WTC11 (cell line): Measurements from ENCODE around the gene C14orf132. TPM values are rescaled to one million over a fixed set of nuclear protein-coding genes. Genes with fewer than 3 reads are reported as not detected.

ENCODE experiments used
- ATAC-seq: fragments of 200-7000 bp; cut with Tn5 transposase; 2 replicates; pipeline ENCODE4 v1.10.0; 2021; ENCODE audit warnings: mild to moderate bottlenecking, moderate library complexity
- CTCF ChIA-PET: fragments of 300-600 bp; sonication (Branson Sonifier 250); formaldehyde crosslinking; loops from one replicate; lab custom pipeline; 2021; ENCODE audit warnings: antibody characterized with exemption; lab: Charles Lee
- POLR2A ChIA-PET: fragments of 350-600 bp; sonication (Branson Sonifier 250); formaldehyde crosslinking; loops from one replicate; lab custom pipeline; 2021; ENCODE audit warnings: antibody characterized with exemption; lab: Charles Lee
- DNase-seq: peaks from one replicate; pipeline ENCODE4 v3.0.0; 2021; ENCODE audit warnings: low spot score
- H3K27ac Mint-ChIP-seq: 2 replicates; pipeline ENCODE4 v1.8.0; 2021; ENCODE audit warnings: mixed read lengths
- H3K27me3 Mint-ChIP-seq: 2 replicates; pipeline ENCODE4 v1.8.0; 2021; ENCODE audit warnings: low read depth, mild to moderate bottlenecking, moderate library complexity, mixed read lengths
- H3K36me3 Mint-ChIP-seq: 2 replicates; pipeline ENCODE4 v1.8.0; 2021; ENCODE audit warnings: mixed read lengths
- H3K4me1 Mint-ChIP-seq: 2 replicates; pipeline ENCODE4 v1.8.0; 2022; ENCODE audit warnings: mixed read lengths
- H3K4me3 Mint-ChIP-seq: 2 replicates; pipeline ENCODE4 v1.8.0; 2021; ENCODE audit warnings: mild to moderate bottlenecking, moderate library complexity, mixed read lengths
- H3K9me3 Mint-ChIP-seq: 2 replicates; pipeline ENCODE4 v1.8.0; 2021; ENCODE audit warnings: mixed read lengths
- ATF1 ChIP-seq: sonication (generic); formaldehyde crosslinking; IDR thresholded peaks from 2 replicates; pipeline ENCODE4 v1.8.1; 2023; ENCODE audit warnings: mild to moderate bottlenecking, moderate library complexity, missing genetic modification reagents
- CBFB ChIP-seq: sonication (generic); formaldehyde crosslinking; IDR thresholded peaks from 2 replicates; pipeline ENCODE4 v1.8.1; 2022; ENCODE audit warnings: mild to moderate bottlenecking, low read depth, missing genetic modification reagents
- FOXJ3 ChIP-seq: sonication (generic); formaldehyde crosslinking; IDR thresholded peaks from 2 replicates; pipeline ENCODE4 v1.9.0; 2021; ENCODE audit warnings: missing genetic modification reagents, mild to moderate bottlenecking, borderline replicate concordance
- FOXP1 ChIP-seq: sonication (generic); formaldehyde crosslinking; IDR thresholded peaks from 2 replicates; pipeline ENCODE4 v1.8.0; 2022; ENCODE audit warnings: missing genetic modification reagents, mild to moderate bottlenecking, moderate library complexity, borderline replicate concordance
- HMGA2 ChIP-seq: fragments of 250-450 bp; sonication (Bioruptor Pico); IDR thresholded peaks from 2 replicates; pipeline ENCODE4 v1.4.0; 2021; ENCODE audit warnings: mild to moderate bottlenecking, moderate library complexity
- IRF2 ChIP-seq: sonication (generic); formaldehyde crosslinking; IDR thresholded peaks from 2 replicates; pipeline ENCODE4 v1.8.0; 2022; ENCODE audit warnings: low read depth, missing genetic modification reagents, borderline replicate concordance
- MYBL2 ChIP-seq: sonication (generic); formaldehyde crosslinking; IDR thresholded peaks from 2 replicates; pipeline ENCODE4 v1.8.1; 2023; ENCODE audit warnings: mild to moderate bottlenecking, moderate library complexity, missing genetic modification reagents
- NFATC4 ChIP-seq: fragments of 250-450 bp; sonication (Bioruptor Pico); IDR thresholded peaks from 2 replicates; pipeline ENCODE4 v1.9.0; 2021; ENCODE audit warnings: mild to moderate bottlenecking
- TEAD4 ChIP-seq: sonication (generic); formaldehyde crosslinking; IDR thresholded peaks from 2 replicates; pipeline ENCODE4 v1.8.0; 2022; ENCODE audit warnings: mild to moderate bottlenecking, missing genetic modification reagents
- ZNF423 ChIP-seq: fragments of 250-450 bp; sonication (Bioruptor Pico); IDR thresholded peaks from 2 replicates; pipeline ENCODE4 v2.1.2; 2022; ENCODE audit warnings: mild to moderate bottlenecking, moderate library complexity
- total RNA-seq: library from RNA; stranded (reverse); gene quantifications from 3 replicates; pipeline ENCODE4 v1.2.3, GENCODE V29; 2021
- TF ChIP-seq, protein P1 (sequence below): sonication (generic); formaldehyde crosslinking; IDR thresholded peaks from 2 replicates; pipeline ENCODE4 v1.8.1; 2022; ENCODE audit warnings: low read depth, mild to moderate bottlenecking, moderate library complexity, missing genetic modification reagents, borderline replicate concordance
- TF ChIP-seq, protein P2 (sequence below): sonication (generic); formaldehyde crosslinking; IDR thresholded peaks from 2 replicates; pipeline ENCODE4 v1.8.0; 2022; ENCODE audit warnings: mild to moderate bottlenecking, missing genetic modification reagents
- TF ChIP-seq, protein P3 (sequence below): fragments of 200-600 bp; IDR thresholded peaks from 2 replicates; pipeline ENCODE4 v1.8.0; 2022; ENCODE audit warnings: antibody characterized with exemption
- TF ChIP-seq, protein P4 (sequence below): sonication (generic); formaldehyde crosslinking; IDR thresholded peaks from 2 replicates; pipeline ENCODE4 v1.8.1; 2023; ENCODE audit warnings: mild to moderate bottlenecking, missing genetic modification reagents, moderate library complexity
- TF ChIP-seq, protein P5 (sequence below): fragments of 250-450 bp; sonication (Bioruptor Pico); IDR thresholded peaks from 2 replicates; pipeline ENCODE4 v1.9.0; 2021; ENCODE audit warnings: mild to moderate bottlenecking
- TF ChIP-seq, protein P6 (sequence below): sonication (generic); formaldehyde crosslinking; conservative IDR thresholded peaks from 2 replicates; pipeline ENCODE4 v1.8.1; 2023; ENCODE audit warnings: mild to moderate bottlenecking, low read depth, missing genetic modification reagents, moderate library complexity
- TF ChIP-seq, protein P7 (sequence below): sonication (generic); formaldehyde crosslinking; conservative IDR thresholded peaks from 2 replicates; pipeline ENCODE4 v1.8.1; 2022; ENCODE audit warnings: mild to moderate bottlenecking, missing genetic modification reagents

Gene C14orf132
- total RNA-seq, 1 experiment from 2014 or later = 14.1 TPM

DNA sequence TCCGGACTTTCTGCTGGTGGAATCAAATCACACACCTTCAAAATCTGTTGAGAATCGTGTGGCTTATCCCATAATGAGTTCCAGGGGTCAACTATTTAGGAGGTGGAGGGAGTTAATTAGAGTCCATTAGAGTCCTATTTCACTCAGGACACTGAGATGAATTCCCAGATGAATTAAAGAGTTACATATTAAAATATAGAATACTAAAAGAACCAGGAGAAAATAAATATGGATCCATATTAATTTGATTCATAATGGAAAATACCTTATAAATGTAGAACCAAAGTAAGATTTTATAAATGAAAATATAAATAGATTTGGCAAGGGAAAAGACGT lies 44.6 kb upstream of the C14orf132 start:
- Mint-ChIP-seq H3K9me3 (peaks cover 33% of the 10 kb centered on the region), H3K27ac (no peak overlapping the region), H3K36me3 (peaks cover 33% of the 10 kb centered on the region), H3K4me1 (peaks cover 19% of the 10 kb centered on the region), H3K27me3 (peaks cover 9% of the 10 kb centered on the region), H3K4me3 (no peak overlapping the region)
- DNase-seq = no peak
- ChIA-PET POLR2A (interaction anchor here (1.4 kb wide), 1 partner anchor 431 kb away, joined by 4 read pairs; no protein-coding TSS in a partner anchor), CTCF (interaction anchor here (0.7 to 5.5 kb wide), 45 partner anchors 8 to 552 kb away, joined by 3 to 42 read pairs (median 6); partner anchors contain the start of genes TCL1B and TUNAR)
- no peak for ATAC-seq
- no peak for TF ChIP-seq IRF2 (CRISPR knock-in tag)
- no peak for TF ChIP-seq FOXJ3
- TF ChIP-seq, protein P1, sequence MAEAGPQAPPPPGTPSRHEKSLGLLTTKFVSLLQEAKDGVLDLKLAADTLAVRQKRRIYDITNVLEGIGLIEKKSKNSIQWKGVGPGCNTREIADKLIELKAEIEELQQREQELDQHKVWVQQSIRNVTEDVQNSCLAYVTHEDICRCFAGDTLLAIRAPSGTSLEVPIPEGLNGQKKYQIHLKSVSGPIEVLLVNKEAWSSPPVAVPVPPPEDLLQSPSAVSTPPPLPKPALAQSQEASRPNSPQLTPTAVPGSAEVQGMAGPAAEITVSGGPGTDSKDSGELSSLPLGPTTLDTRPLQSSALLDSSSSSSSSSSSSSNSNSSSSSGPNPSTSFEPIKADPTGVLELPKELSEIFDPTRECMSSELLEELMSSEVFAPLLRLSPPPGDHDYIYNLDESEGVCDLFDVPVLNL (CRISPR knock-in tag) = no peak
- TF ChIP-seq TEAD4 = no peak
- TF ChIP-seq, protein P2, sequence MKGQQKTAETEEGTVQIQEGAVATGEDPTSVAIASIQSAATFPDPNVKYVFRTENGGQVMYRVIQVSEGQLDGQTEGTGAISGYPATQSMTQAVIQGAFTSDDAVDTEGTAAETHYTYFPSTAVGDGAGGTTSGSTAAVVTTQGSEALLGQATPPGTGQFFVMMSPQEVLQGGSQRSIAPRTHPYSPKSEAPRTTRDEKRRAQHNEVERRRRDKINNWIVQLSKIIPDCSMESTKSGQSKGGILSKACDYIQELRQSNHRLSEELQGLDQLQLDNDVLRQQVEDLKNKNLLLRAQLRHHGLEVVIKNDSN (CRISPR knock-in tag) = no peak
- TF ChIP-seq, protein P3, sequence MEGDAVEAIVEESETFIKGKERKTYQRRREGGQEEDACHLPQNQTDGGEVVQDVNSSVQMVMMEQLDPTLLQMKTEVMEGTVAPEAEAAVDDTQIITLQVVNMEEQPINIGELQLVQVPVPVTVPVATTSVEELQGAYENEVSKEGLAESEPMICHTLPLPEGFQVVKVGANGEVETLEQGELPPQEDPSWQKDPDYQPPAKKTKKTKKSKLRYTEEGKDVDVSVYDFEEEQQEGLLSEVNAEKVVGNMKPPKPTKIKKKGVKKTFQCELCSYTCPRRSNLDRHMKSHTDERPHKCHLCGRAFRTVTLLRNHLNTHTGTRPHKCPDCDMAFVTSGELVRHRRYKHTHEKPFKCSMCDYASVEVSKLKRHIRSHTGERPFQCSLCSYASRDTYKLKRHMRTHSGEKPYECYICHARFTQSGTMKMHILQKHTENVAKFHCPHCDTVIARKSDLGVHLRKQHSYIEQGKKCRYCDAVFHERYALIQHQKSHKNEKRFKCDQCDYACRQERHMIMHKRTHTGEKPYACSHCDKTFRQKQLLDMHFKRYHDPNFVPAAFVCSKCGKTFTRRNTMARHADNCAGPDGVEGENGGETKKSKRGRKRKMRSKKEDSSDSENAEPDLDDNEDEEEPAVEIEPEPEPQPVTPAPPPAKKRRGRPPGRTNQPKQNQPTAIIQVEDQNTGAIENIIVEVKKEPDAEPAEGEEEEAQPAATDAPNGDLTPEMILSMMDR = no peak
- no peak for TF ChIP-seq NFATC4 (CRISPR knock-in tag)
- TF ChIP-seq, protein P4, sequence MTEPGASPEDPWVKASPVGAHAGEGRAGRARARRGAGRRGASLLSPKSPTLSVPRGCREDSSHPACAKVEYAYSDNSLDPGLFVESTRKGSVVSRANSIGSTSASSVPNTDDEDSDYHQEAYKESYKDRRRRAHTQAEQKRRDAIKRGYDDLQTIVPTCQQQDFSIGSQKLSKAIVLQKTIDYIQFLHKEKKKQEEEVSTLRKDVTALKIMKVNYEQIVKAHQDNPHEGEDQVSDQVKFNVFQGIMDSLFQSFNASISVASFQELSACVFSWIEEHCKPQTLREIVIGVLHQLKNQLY (CRISPR knock-in tag) = no peak
- TF ChIP-seq HMGA2 = no peak
- no peak for TF ChIP-seq FOXP1
- TF ChIP-seq, protein P5, sequence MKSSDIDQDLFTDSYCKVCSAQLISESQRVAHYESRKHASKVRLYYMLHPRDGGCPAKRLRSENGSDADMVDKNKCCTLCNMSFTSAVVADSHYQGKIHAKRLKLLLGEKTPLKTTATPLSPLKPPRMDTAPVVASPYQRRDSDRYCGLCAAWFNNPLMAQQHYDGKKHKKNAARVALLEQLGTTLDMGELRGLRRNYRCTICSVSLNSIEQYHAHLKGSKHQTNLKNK (CRISPR knock-in tag) = no peak
- TF ChIP-seq ZNF423 = no peak
- TF ChIP-seq ATF1 (CRISPR knock-in tag) = no peak
- TF ChIP-seq, protein P6, sequence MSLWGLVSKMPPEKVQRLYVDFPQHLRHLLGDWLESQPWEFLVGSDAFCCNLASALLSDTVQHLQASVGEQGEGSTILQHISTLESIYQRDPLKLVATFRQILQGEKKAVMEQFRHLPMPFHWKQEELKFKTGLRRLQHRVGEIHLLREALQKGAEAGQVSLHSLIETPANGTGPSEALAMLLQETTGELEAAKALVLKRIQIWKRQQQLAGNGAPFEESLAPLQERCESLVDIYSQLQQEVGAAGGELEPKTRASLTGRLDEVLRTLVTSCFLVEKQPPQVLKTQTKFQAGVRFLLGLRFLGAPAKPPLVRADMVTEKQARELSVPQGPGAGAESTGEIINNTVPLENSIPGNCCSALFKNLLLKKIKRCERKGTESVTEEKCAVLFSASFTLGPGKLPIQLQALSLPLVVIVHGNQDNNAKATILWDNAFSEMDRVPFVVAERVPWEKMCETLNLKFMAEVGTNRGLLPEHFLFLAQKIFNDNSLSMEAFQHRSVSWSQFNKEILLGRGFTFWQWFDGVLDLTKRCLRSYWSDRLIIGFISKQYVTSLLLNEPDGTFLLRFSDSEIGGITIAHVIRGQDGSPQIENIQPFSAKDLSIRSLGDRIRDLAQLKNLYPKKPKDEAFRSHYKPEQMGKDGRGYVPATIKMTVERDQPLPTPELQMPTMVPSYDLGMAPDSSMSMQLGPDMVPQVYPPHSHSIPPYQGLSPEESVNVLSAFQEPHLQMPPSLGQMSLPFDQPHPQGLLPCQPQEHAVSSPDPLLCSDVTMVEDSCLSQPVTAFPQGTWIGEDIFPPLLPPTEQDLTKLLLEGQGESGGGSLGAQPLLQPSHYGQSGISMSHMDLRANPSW (CRISPR knock-in tag) = no peak
- TF ChIP-seq MYBL2 (CRISPR knock-in tag) = no peak
- no peak for TF ChIP-seq CBFB (CRISPR knock-in tag)

DNA sequence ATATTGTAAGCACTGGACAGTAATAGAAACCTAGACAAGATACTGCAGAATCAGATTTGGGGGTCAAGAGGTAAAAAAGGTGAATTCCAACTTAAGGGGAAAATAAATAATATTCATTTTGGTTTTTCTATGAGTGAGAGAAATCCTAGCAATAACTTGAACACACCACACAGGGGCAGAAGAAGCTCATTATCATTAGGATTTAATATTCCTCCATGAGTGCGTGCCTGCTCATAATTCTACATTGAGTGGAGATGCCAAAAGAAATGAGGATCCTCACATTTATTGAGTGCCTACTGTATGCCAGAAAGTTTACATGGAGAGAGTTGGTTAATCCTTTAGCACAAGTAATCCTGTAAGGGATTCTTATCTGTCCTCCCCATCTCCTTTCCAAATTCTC lies 40.5 kb upstream of the C14orf132 start:
- Mint-ChIP-seq H3K4me3 (no peak overlapping the region), H3K27ac (no peak overlapping the region), H3K27me3 (peaks cover 7% of the 10 kb centered on the region), H3K36me3 (peaks cover 2% of the 10 kb centered on the region; the same call in 1 of the 2 replicates), H3K9me3 (peaks cover 12% of the 10 kb centered on the region), H3K4me1 (peaks cover 10% of the 10 kb centered on the region)
- TF ChIP-seq, protein P7, sequence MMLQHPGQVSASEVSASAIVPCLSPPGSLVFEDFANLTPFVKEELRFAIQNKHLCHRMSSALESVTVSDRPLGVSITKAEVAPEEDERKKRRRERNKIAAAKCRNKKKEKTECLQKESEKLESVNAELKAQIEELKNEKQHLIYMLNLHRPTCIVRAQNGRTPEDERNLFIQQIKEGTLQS (CRISPR knock-in tag) = no peak
- no peak for ATAC-seq
- no peak for DNase-seq
- ChIA-PET POLR2A (interaction anchor here (1.4 kb wide), 1 partner anchor 437 kb away, joined by 3 read pairs; no protein-coding TSS in a partner anchor), CTCF (interaction anchor here (0.6 to 1.8 kb wide), 8 partner anchors 58 to 432 kb away, joined by 3 to 29 read pairs (median 4); partner anchors contain the start of gene TUNAR)
